CD4-positive, alpha-beta T cell treated with Interleukin-21 for 1 hour (primary cell): ENCODE data around the gene SHISA6.

Experiments used
- DNase-seq: peaks from one replicate; pipeline ENCODE4 v3.0.0-alpha.2; 2020

SHISA6 gene

GRCh38 chr17:11240841-11241610 is at the start of gene SHISA6:
Gene SHISA6 (plus strand): TSS chr17:11241213.
- DNase-seq, result no peak

DNA sequence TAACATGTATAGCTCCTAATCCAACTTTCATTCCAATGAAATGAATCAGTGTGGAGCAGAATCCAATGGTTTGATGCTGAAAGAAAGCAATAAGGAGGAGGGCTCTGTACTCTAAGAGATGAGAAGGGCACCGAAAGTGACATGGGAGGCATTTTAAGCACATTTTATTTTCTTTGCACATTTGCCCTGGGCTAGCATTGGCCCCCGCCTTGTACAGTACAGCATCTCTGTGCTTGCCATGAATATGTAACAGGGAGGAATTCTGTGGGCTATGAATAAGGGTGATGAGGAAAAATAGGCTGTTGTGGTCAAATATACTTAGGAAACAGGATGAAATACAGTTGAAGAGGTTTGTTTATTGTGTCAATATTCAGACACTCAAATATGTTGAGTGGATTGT is 45.2 kb upstream of the SHISA6 start:
- no peak for DNase-seq

- DNase-seq, result no peak
Measured at GRCh38 chr17:11204991-11205390, 36.0 kb upstream of the SHISA6 start.

DNA sequence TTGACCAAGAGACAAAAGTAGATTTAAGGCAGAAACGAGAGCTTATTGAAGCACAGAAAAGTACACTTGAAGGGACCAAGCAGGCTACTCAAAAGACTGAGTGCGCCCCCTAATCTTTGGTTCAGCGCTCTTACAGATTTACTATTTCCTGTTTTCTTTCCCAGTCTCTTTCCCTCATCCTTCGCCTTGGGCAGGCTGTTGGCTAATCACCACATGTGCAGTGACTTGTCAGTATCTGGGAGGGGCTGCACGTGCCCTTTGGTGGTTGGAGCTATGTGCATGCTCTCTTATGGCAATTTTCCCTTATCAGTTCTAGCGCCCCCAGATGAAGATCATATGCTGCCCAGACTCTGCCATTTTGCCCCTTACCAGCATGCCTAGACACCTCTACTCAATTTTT is 35.4 kb upstream of the SHISA6 start:
- no peak for DNase-seq

GRCh38 chr17:11209906-11210305 is 31.1 kb upstream of the SHISA6 start:
- no peak for DNase-seq

GRCh38 chr17:11212792-11213191 is 28.2 kb upstream of the SHISA6 start:
- DNase-seq, result no peak

- DNase-seq, result no peak
Measured at GRCh38 chr17:11216976-11217375, 24.0 kb upstream of the SHISA6 start.

GRCh38 chr17:11221196-11221595 is 19.8 kb upstream of the SHISA6 start:
- no peak for DNase-seq

GRCh38 chr17:11221721-11222120 is 19.3 kb upstream of the SHISA6 start:
- DNase-seq, result no peak

DNA sequence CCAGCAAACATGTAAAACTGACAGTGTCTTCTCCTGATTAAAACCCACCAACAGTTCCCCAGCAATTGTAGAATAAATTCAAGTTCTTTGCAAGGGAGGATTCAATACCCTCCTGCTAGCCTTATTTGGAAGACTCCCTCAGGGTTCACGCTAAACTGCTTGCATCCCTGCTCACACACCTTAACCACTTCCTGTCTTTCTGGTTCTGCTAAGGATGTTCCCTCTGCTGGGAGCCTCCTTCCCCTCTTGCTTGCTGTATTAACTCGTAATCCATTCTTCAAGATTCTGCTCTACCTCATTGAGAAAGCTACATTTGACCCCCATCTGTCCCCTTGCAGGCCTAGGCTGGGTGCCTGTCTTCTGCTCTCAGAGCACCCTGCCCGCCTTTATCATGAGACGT is 2.3 kb upstream of the SHISA6 start:
- no peak for DNase-seq

DNA sequence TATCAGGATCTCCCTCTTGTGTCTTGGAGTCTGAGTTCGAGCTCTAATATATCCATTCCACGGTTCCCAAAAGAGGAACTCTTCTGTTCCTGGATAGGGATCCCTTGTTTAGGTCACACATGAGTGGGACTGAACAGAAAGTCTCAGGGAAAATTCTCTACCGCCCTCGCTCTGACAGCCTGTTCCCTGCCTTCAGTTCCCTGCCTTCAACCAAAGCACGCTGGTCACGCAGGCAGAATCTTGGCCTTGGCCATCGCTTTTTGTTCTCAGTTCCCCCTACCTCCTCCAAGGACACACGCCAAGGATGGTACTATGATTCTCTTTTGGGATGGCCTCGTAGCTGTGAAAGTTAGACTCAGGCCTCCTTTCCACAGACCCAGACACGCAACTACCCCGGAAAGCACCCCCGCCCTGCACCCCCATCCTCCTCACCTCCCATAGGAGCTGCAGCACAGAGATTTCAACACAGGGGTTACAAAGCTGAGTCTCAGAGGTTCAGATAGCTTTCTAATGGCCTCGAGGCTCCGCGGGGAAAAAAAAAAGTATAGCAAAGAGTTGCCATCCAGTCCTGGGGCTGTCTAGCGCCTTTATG is 1.5 kb upstream of the SHISA6 start:
- no peak for DNase-seq

GRCh38 chr17:11240041-11240840 is 772 bp upstream of the SHISA6 start:
- DNase-seq, result no peak

DNA sequence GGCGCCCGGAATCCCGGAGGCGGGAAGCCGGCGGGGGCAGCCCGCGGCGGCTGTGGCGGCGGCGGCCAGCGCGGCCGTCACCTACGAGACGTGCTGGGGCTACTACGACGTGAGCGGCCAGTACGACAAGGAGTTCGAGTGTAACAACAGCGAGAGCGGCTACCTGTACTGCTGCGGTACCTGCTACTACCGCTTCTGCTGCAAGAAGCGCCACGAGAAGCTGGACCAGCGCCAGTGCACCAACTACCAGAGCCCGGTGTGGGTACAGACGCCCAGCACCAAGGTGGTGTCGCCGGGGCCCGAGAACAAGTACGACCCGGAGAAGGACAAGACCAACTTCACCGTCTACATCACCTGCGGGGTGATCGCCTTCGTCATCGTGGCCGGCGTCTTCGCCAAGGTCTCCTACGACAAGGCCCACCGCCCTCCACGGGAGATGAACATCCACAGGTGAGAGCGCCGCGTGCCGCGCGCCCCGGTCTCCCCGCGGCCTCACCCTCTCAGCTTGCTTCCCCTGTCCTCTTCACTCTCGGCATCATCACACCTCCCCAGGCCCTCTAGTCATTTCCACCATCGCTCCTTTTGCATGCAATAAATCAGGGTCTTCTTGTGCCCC is 706 bp downstream of the SHISA6 start:
- DNase-seq, result no peak

GRCh38 chr17:11242411-11242810 is 1.4 kb downstream of the SHISA6 start:
- DNase-seq, result no peak

DNA sequence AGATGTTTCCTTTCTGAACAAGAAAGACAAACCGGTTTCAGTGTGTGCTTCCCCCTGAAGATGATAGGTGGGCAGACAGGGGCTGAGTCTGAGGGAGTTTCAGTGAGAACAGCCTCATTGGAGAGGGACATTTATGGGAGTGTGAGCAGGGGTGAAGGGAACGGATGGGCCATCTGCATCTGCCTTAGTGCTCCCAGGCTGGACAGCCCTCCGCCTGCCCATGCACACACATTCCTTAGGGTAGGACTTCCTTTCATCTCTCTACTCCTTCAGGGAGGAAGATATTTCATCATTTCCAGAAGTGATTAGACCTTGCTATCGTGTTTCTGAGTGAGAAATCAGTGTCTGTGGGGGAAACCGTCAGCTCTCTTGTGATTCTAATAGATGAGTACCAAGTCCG is 3.8 kb downstream of the SHISA6 start:
- no peak for DNase-seq

DNA sequence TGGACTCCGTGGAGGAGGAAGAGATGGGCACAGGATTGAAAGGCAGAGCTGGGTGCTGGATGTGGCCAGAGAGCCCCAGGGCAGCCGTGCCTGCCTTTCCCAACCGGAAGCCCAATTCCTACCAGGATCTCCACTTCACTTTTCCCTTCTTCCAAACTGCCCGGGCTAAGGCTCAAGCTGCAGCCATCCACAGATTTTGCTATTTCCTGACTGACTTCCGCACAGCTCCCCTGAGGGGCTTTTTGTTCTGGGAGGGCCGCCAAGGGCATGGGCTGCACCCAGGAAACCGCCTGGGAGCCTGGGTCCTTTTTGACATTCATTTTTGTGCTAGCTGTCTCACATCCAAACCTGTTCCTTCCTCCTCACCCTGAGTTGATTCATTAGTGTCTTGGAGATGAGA is 4.2 kb downstream of the SHISA6 start:
- DNase-seq, result no peak

- no peak for DNase-seq
Measured at GRCh38 chr17:11245791-11246190, 4.8 kb downstream of the SHISA6 start.

GRCh38 chr17:11250161-11250560 is 9.1 kb downstream of the SHISA6 start:
- no peak for DNase-seq

DNA sequence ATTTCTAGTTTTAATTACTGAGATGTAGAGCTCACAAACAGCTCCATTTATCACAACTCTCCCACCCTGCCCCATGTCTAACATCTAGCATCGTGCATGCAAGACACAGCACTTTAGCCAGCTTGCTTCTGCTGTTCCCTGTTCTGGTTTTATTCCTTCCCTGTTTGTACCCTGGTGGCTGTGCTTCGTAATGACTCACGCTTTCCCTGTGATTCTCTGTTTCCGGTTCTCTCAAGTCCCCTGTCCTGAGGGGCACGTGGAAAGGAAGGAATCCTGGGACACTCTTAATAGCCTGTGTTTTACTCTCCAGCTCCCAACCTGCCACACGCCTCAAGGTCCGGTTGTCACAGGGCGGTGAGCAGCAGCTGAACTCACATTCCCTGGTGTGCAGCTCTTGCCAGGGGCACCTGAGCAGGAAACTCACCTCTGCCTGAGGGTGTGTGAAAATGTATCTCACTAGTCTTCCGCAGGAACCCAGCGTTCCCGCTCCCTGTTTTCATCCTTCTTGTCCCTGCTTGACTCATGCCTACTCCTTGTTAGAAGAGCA is 10.6 kb downstream of the SHISA6 start:
- no peak for DNase-seq

GRCh38 chr17:11252146-11252545 is 11.1 kb downstream of the SHISA6 start:
- no peak for DNase-seq

- DNase-seq, result no peak
Measured at GRCh38 chr17:11256877-11257276, 15.9 kb downstream of the SHISA6 start.

GRCh38 chr17:11264183-11264871 is 23.3 kb downstream of the SHISA6 start:
- DNase-seq, result no peak
